Fibroblast of the aortic adventitia (primary cell): ENCODE data around the gene ANKRD29. TPM values are rescaled to one million over a fixed set of nuclear protein-coding genes. Genes with fewer than 3 reads are reported as not detected.

Experiments
- DNase-seq: peaks from one replicate; pipeline ENCODE4 v3.0.0-alpha.2; 2010; ENCODE audit warnings: low read depth
- H3K4me3 ChIP-seq: 2 replicates; pipeline ENCODE4 v1.5.1; 2011; ENCODE audit warnings: low read depth, mild to moderate bottlenecking, control low read depth, low read length, moderate library complexity
- CTCF ChIP-seq: IDR thresholded peaks from 2 replicates; pipeline ENCODE4 v1.5.1; 2011; ENCODE audit warnings: mild to moderate bottlenecking, low read length, control low read depth, inconsistent platforms; ENCODE audit not compliant: insufficient read depth
- total RNA-seq: library from RNA; depleted of rRNA; stranded (reverse); fragments of >200 nt; gene quantifications from 2 replicates; pipeline ENCODE4 v1.2.3, GENCODE V29; 2012; ENCODE audit warnings: low replicate concordance

ANKRD29 gene
- total RNA-seq, 1 donor: 17.4 TPM

GRCh38 chr18:23694637-23695430, 32.1 kb upstream of the ANKRD29 start:
- TF ChIP-seq CTCF: no peak

DNA sequence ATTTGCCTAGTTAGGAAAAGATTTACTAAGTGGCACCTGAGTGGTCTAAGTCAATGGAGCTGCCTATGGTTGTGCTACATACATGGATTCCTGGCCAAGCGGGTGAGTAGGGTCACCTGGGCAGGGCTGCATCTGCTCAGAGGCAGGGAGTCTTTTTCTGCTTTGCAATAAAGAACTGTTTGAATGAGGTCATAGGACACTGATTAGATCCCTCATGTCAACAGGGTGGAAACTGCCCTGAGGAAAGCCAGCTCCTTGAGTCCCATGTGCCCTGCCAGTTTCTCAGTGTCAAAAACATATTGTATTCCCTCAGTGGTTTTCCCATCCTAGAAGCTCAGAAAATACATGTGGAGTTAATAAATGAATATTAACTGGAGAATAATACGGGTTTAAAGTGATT, 31.1 kb upstream of the ANKRD29 start:
- DNase-seq: no peak
- TF ChIP-seq CTCF: no peak
- H3K4me3 ChIP-seq: no peak overlapping the region

More at GRCh38 chr18:23694637-23695430, 32.1 kb upstream of the ANKRD29 start:
- DNase-seq: no peak
- no peak overlapping the region for H3K4me3 ChIP-seq

GRCh38 chr18:23690505-23691068, 27.9 kb upstream of the ANKRD29 start:
- no peak for TF ChIP-seq CTCF
- H3K4me3 ChIP-seq: no peak overlapping the region
- DNase-seq: no peak

DNA sequence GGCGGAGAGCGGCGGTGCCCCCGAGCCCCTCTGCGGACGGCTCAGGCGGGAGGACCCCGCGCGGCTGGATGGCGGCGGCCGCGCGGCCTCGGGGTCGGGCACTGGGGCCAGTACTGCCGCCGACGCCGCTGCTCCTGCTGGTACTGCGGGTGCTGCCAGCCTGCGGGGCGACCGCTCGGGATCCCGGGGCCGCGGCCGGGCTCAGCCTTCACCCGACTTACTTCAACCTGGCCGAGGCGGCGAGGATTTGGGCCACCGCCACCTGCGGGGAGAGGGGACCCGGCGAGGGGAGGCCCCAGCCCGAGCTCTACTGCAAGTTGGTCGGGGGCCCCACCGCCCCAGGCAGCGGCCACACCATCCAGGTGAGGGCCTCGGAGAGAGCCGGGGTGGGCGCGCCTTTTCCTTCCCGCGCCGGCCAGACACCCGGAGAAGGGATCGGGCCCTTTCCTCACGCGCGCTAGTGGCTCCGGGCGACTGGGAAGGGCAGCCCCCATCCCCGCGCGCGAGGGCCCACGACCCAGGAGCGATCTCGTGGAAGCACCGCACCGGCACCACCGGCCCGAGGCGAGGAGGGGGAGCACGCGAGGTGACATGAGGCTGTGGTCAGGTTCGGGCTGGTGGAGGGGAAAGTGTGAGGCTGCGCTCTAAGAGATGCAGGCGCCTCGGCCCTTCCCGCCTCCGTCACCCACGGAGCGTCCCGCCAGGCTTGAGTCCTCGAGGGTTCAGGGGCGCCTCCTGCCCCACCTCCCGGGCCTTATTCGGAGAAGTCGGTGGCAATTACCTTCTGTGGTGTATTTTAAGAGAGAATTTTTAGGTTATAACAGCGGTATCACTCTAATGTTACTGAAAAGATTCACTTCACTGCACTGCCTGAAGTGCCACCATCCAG, 27.1 kb upstream of the ANKRD29 start:
- no peak for DNase-seq
- TF ChIP-seq CTCF: no peak
- H3K4me3 ChIP-seq: peak overlapping the region; percentile 62

GRCh38 chr18:23689031-23689615, 26.4 kb upstream of the ANKRD29 start, which contains the start of gene LAMA3:
TSS of gene LAMA3 (plus strand) at chr18:23689453. CDS start at chr18:23689684, 231 bp downstream.
- peak; percentile 31 for DNase-seq
- peak; percentile 15 for TF ChIP-seq CTCF
- H3K4me3 ChIP-seq: peak within 1 kb of the TSS; percentile 62

DNA sequence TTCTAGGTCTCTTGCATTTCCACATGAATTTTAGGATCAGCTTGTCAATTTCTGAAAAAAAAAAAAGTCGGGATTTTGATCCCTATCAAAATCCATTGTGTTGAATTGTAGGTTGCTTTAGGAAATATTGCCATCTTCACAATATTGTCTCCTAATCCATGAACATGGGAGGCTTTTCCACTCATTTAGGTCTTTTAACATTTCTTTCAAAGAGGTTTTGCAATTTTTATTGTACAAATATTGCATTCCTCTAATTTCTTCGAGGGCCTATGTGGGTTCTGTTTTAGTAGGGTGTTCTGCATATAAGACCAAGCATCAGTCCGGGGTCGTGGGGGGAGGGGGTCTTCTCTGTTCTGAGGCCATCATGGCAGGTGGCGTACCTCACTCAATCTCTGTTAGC, 25.8 kb upstream of the ANKRD29 start:
- no peak overlapping the region for H3K4me3 ChIP-seq
- TF ChIP-seq CTCF: no peak
- no peak for DNase-seq
